ENCODE data around the gene ATRN.

- no peak for TF ChIP-seq EZH2 (IDR thresholded peaks at IDR 0.05; ENCODE audit: low read length)
- no peak for TF ChIP-seq CTCF (optimal IDR thresholded peaks at IDR 0.05 in 1 of 3, IDR thresholded peaks at IDR 0.05 in 1 of 3, conservative IDR thresholded peaks at IDR 0.05 in 1 of 3; ENCODE audit: extremely low read depth in 1 of 3, insufficient read depth in 2 of 3, low read length in 3 of 3)
Observed at GRCh38 chr20:3678198-3678597, 207.4 kb downstream of the ATRN start.

All from keratinocyte (primary cell).